HG02763 (cell line): ENCODE data around the gene SIPA1.

Experiments
- ATAC-seq: cut with Tn5 transposase; IDR thresholded peaks from one replicate; pipeline ENCODE4 v1.9.1; 2021; ENCODE audit warnings: mild to moderate bottlenecking, moderate library complexity; ENCODE audit not compliant: unreplicated experiment

SIPA1 gene

DNA sequence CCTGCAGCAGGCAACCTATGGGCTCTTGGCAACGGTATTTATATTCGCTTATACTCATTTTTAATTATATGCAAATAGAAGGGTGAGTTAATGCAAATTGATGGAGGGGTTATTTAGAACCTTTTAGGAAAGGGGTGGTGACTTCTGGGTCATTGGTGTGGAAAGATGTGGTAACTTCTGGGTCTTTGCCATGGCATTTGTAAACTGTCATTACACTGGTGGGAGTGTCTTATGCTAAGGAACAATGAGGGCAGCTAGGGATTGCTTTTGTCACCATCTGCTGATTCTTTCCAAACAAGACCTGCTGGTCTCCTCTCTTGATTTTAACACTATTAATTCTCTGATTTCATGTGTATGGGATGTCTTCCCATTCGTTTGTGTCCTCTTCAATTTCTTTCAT is 62.5 kb downstream of the SIPA1 start:
- no peak for ATAC-seq
